IMR-90 (cell line): ENCODE measurements around the gene KCNT1. TPM values are rescaled to one million over a fixed set of nuclear protein-coding genes. Genes with fewer than 3 reads are reported as not detected.

ENCODE experiments used
- ATAC-seq: fragments of 200-7000 bp; cut with Tn5 transposase; 2 replicates; pipeline ENCODE4 v1.9.1; 2020; ENCODE audit warnings: low read depth, mild to moderate bottlenecking, moderate library complexity
- BruUV-seq: library from RNA; stranded (reverse); fragments of 400-500 nt; replicated peaks from 2 replicates; lab custom pipeline; 2021; lab: Mats Ljungman, UMichigan
- CTCF ChIA-PET: fragments of 300-600 bp; formaldehyde crosslinking; extraction: SDS; loops from one replicate; lab custom pipeline; 2021; ENCODE audit warnings: antibody characterized with exemption; lab: Yijun Ruan, JAX
- POLR2A ChIA-PET: fragments of 300-600 bp; sonication (Branson Sonifier 250); formaldehyde crosslinking; loops from one replicate; lab custom pipeline; 2022; ENCODE audit warnings: antibody characterized with exemption; ENCODE audit not compliant: unreplicated experiment; lab: Charles Lee
- DNase-seq: peaks from one replicate; pipeline ENCODE4 v3.0.0; 2013
- H2AFZ ChIP-seq: replicated peaks from 2 replicates; pipeline ENCODE3; 2013; ENCODE audit warnings: low read length, mild to moderate bottlenecking; ENCODE audit not compliant: poor library complexity
- H2AK5ac ChIP-seq: 2 replicates; pipeline ENCODE4 v1.6.1; 2013; ENCODE audit warnings: low read depth, low read length, inconsistent platforms
- H2AK9ac ChIP-seq: replicated peaks from 2 replicates; pipeline ENCODE3; 2013; ENCODE audit warnings: mild to moderate bottlenecking, low read depth, low read length, moderate library complexity; ENCODE audit not compliant: poor library complexity
- H2BK120ac ChIP-seq: 2 replicates; pipeline ENCODE4 v1.6.1; 2013; ENCODE audit warnings: low read depth, low read length, inconsistent platforms
- H2BK15ac ChIP-seq: 3 replicates; pipeline ENCODE4 v1.6.1; 2013; ENCODE audit warnings: low read depth, low read length, inconsistent platforms
- H2BK20ac ChIP-seq: 2 replicates; pipeline ENCODE4 v1.6.1; 2013; ENCODE audit warnings: low read depth, mild to moderate bottlenecking, inconsistent platforms, low read length, moderate library complexity
- H2BK5ac ChIP-seq: 2 replicates; pipeline ENCODE4 v1.6.1; 2013; ENCODE audit warnings: mild to moderate bottlenecking, low read depth, low read length, inconsistent platforms; ENCODE audit not compliant: poor library complexity, severe bottlenecking
- H3K14ac ChIP-seq: replicated peaks from 2 replicates; pipeline ENCODE4 v1.6.1; 2013; ENCODE audit warnings: low read depth, low read length, inconsistent platforms
- H3K18ac ChIP-seq: 2 replicates; pipeline ENCODE4 v1.6.1; 2013; ENCODE audit warnings: low read depth, low read length, control low read depth
- H3K23ac ChIP-seq: 2 replicates; pipeline ENCODE4 v1.6.1; 2013; ENCODE audit warnings: low read depth, low read length, inconsistent platforms
- H3K27ac ChIP-seq: 2 replicates; pipeline ENCODE4 v1.5.1; 2013; ENCODE audit warnings: mild to moderate bottlenecking, control low read depth, low read length; ENCODE audit not compliant: insufficient read depth
- H3K27me3 ChIP-seq: 2 replicates; pipeline ENCODE4 v1.6.1; 2013; ENCODE audit warnings: low read length; ENCODE audit not compliant: control insufficient read depth, insufficient read depth
- H3K36me3 ChIP-seq: 2 replicates; pipeline ENCODE4 v1.6.1; 2013; ENCODE audit warnings: low read length, mixed read lengths; ENCODE audit not compliant: control insufficient read depth, insufficient read depth
- H3K4ac ChIP-seq: 2 replicates; pipeline ENCODE4 v1.6.1; 2013; ENCODE audit warnings: low read depth, low read length, inconsistent platforms
- H3K4me1 ChIP-seq: 2 replicates; pipeline ENCODE4 v1.6.1; 2013; ENCODE audit warnings: low read length, mixed read lengths; ENCODE audit not compliant: control insufficient read depth, insufficient read depth
- H3K4me2 ChIP-seq: 2 replicates; pipeline ENCODE4 v1.6.1; 2013; ENCODE audit warnings: low read depth, mild to moderate bottlenecking, control low read depth, low read length, moderate library complexity
- H3K4me3 ChIP-seq: 2 replicates; pipeline ENCODE4 v1.5.1; 2013; ENCODE audit warnings: low read depth, mild to moderate bottlenecking, control low read depth, low read length, moderate library complexity; ENCODE audit not compliant: insufficient read depth
- H3K56ac ChIP-seq: 2 replicates; pipeline ENCODE4 v1.6.1; 2013; ENCODE audit warnings: low read length, inconsistent platforms; ENCODE audit not compliant: insufficient read depth; ENCODE audit errors: extremely low read depth
- H3K79me1 ChIP-seq, 2 experiments: 2 replicates each; pipeline ENCODE4 v1.6.1; 2013; ENCODE audit warnings: low read length in 2 of 2, inconsistent platforms in 1 of 2, low read depth in 1 of 2
- H3K9ac ChIP-seq: 2 replicates; pipeline ENCODE4 v1.6.1; 2013; ENCODE audit warnings: low read depth, low read length, control low read depth
- H3K9me1 ChIP-seq: 2 replicates; pipeline ENCODE4 v1.6.1; 2013; ENCODE audit warnings: low read length, inconsistent platforms; ENCODE audit not compliant: insufficient read depth
- H3K9me3 ChIP-seq: 2 replicates; pipeline ENCODE4 v1.6.1; 2013; ENCODE audit warnings: low read length; ENCODE audit not compliant: control insufficient read depth, insufficient read depth
- H4K20me1 ChIP-seq: 2 replicates; pipeline ENCODE4 v1.6.1; 2013; ENCODE audit warnings: low read length, inconsistent platforms; ENCODE audit not compliant: insufficient read depth
- H4K5ac ChIP-seq: 2 replicates; pipeline ENCODE4 v1.6.1; 2013; ENCODE audit warnings: mild to moderate bottlenecking, low read depth, low read length, control low read depth
- H4K8ac ChIP-seq, 2 experiments: 2 replicates each; pipeline ENCODE4 v1.6.1; 2013; ENCODE audit warnings: low read depth in 2 of 2, low read length in 2 of 2, control low read depth in 1 of 2, inconsistent platforms in 1 of 2
- H4K91ac ChIP-seq: 2 replicates; pipeline ENCODE4 v1.6.1; 2013; ENCODE audit warnings: low read depth, low read length, inconsistent platforms; ENCODE audit not compliant: insufficient read depth
- CEBPB ChIP-seq: IDR thresholded peaks from 2 replicates; pipeline ENCODE4 v1.6.1; 2012; ENCODE audit warnings: low read depth, low read length, improper control_type of control experiment
- CHD1 ChIP-seq: IDR thresholded peaks from 2 replicates; pipeline ENCODE4 v1.6.1; 2012; ENCODE audit warnings: low read depth, low read length, improper control_type of control experiment
- ELK1 ChIP-seq: fragments of 150-350 bp; IDR thresholded peaks from 2 replicates; pipeline ENCODE4 v1.6.1; 2016; ENCODE audit warnings: low read depth, mild to moderate bottlenecking, low read length, moderate library complexity, borderline replicate concordance
- FOS ChIP-seq: fragments of 150-350 bp; IDR thresholded peaks from 2 replicates; pipeline ENCODE4 v1.6.1; 2016; ENCODE audit warnings: low read depth, low read length
- MAFK ChIP-seq: IDR thresholded peaks from 2 replicates; pipeline ENCODE4 v1.6.1; 2012; ENCODE audit warnings: low read depth, low read length, improper control_type of control experiment
- NFE2L2 ChIP-seq: fragments of 150-350 bp; IDR thresholded peaks from 2 replicates; pipeline ENCODE4 v1.6.1; 2016; ENCODE audit warnings: low read depth, mild to moderate bottlenecking, low read length
- POLR2A ChIP-seq: IDR thresholded peaks from 2 replicates; pipeline ENCODE4 v1.6.1; 2012; ENCODE audit warnings: mild to moderate bottlenecking, low read depth, low read length
- RAD21 ChIP-seq: IDR thresholded peaks from 2 replicates; pipeline ENCODE4 v1.6.1; 2012; ENCODE audit warnings: low read length, improper control_type of control experiment
- RFX5 ChIP-seq: IDR thresholded peaks from 2 replicates; pipeline ENCODE4 v1.8.0; 2012; ENCODE audit warnings: low read depth, mild to moderate bottlenecking, low read length, moderate library complexity
- SMC3 ChIP-seq: fragments of 150-350 bp; IDR thresholded peaks from 2 replicates; pipeline ENCODE4 v1.6.1; 2016; ENCODE audit warnings: low read depth, mild to moderate bottlenecking, antibody characterized with exemption, low read length, moderate library complexity
- WGBS, 2 experiments: methylation state at CpG; one replicate each; pipeline versions ENCODE4 v1.1.5 to v1.1.7; 2013; ENCODE audit warnings: missing lambda C conversion rate in 2 of 2; ENCODE audit not compliant: insufficient read length in 1 of 2; ENCODE audit errors: extremely low coverage in 2 of 2; 5-methylcytosine and 5-hydroxymethylcytosine counted together
- dilution Hi-C: fragments of 300-500 bp; cut with HindIII; formaldehyde crosslinking; loops from one replicate; pipeline ENCODE4 v1.14.3; 2018; ENCODE audit warnings: low sequenced_read_pairs; ENCODE audit not compliant: unreplicated experiment
- in situ Hi-C: fragments of 300-500 bp; cut with MboI; formaldehyde crosslinking; loops from 3 replicates; pipeline ENCODE4 v1.14.3; 2019; ENCODE audit warnings: low sequenced_read_pairs, inconsistent platforms, mixed read lengths
- intact Hi-C: fragments of 100-400 bp; cut with micrococcal nuclease; formaldehyde crosslinking; loops from 2 replicates; pipeline ENCODE4 v1.10.0; 2022
- polyA plus RNA-seq, 3 experiments: library from polyadenylated mRNA; depleted of rRNA; stranded (reverse); fragments of >200 nt; gene quantifications; 2 replicates each; pipeline ENCODE4 v1.2.3, GENCODE V29; 2012; ENCODE audit warnings: low replicate concordance in 1 of 3
- total RNA-seq: library from RNA; depleted of rRNA; stranded (reverse); fragments of >200 nt; gene quantifications from 2 replicates; pipeline ENCODE4 v1.2.3, GENCODE V29; 2012
- TF ChIP-seq, protein P1 (sequence below): fragments of 150-350 bp; IDR thresholded peaks from 2 replicates; pipeline ENCODE4 v1.6.1; 2017; ENCODE audit warnings: mild to moderate bottlenecking, antibody characterized with exemption, low read length, low read depth
- TF ChIP-seq, protein P2 (sequence below): conservative IDR thresholded peaks from 2 replicates; pipeline ENCODE4 v1.5.1; 2012; ENCODE audit warnings: mild to moderate bottlenecking, low read depth, low read length, improper control_type of control experiment

Gene KCNT1
- total and polyA plus RNA-seq, 2 of the 4 experiments (the other 2 are of a cell fraction), result not detected

DNA sequence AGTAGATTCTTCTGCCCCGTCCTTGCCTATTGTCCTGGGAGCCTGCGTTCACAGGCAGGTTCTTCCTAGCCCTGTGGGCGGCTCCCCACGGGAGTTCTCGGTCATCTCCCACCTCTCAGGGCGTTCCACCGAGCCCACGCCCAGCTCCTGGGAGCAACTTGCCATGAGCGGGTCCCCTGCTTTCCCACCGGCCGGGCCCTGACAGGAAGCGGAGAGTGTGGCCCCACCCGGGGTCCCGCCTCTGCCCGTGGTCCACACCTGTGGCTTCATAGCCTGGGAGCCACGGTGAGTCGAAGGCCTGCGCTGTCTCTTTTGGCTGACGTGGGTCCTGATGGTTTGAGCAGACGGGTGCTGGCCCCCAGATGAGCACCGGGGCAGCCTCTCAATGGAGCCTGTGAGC lies 43.2 kb downstream of the KCNT1 start:
- H3K23ac ChIP-seq, result no peak overlapping the region
- H2AK5ac ChIP-seq, result no peak overlapping the region
- H2AFZ ChIP-seq, result no peak overlapping the region
- H3K27ac ChIP-seq, result no peak overlapping the region
- BruUV-seq, result no TSS peak
- peaks cover 14% of the 10 kb centered on the region; the same call in 1 of the 2 replicates for H3K27me3 ChIP-seq
- no peak overlapping the region for H3K9ac ChIP-seq
- DNase-seq, result no peak
- H3K4ac ChIP-seq, result no peak overlapping the region
- no peak overlapping the region for H3K18ac ChIP-seq
- no peak overlapping the region for H4K91ac ChIP-seq
- no peaks in the 10 kb centered on the region for H3K79me1 ChIP-seq
- H3K4me3 ChIP-seq, result no peak overlapping the region
- intact Hi-C loops, result no loop called here
- H2BK5ac ChIP-seq, result no peak overlapping the region
- no peak overlapping the region for H3K14ac ChIP-seq
- TF ChIP-seq, protein P1, sequence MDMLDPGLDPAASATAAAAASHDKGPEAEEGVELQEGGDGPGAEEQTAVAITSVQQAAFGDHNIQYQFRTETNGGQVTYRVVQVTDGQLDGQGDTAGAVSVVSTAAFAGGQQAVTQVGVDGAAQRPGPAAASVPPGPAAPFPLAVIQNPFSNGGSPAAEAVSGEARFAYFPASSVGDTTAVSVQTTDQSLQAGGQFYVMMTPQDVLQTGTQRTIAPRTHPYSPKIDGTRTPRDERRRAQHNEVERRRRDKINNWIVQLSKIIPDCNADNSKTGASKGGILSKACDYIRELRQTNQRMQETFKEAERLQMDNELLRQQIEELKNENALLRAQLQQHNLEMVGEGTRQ, result no peak
- no peak for TF ChIP-seq MAFK
- no peak for TF ChIP-seq CEBPB
- TF ChIP-seq NFE2L2, result no peak
- no peak for TF ChIP-seq RAD21
- no peak for TF ChIP-seq FOS
- no peak for TF ChIP-seq RFX5
- TF ChIP-seq SMC3, result no peak
- TF ChIP-seq ELK1, result no peak
- TF ChIP-seq CHD1, result no peak
- TF ChIP-seq POLR2A, result no peak
- TF ChIP-seq, protein P2, sequence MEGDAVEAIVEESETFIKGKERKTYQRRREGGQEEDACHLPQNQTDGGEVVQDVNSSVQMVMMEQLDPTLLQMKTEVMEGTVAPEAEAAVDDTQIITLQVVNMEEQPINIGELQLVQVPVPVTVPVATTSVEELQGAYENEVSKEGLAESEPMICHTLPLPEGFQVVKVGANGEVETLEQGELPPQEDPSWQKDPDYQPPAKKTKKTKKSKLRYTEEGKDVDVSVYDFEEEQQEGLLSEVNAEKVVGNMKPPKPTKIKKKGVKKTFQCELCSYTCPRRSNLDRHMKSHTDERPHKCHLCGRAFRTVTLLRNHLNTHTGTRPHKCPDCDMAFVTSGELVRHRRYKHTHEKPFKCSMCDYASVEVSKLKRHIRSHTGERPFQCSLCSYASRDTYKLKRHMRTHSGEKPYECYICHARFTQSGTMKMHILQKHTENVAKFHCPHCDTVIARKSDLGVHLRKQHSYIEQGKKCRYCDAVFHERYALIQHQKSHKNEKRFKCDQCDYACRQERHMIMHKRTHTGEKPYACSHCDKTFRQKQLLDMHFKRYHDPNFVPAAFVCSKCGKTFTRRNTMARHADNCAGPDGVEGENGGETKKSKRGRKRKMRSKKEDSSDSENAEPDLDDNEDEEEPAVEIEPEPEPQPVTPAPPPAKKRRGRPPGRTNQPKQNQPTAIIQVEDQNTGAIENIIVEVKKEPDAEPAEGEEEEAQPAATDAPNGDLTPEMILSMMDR, result no peak
- H3K4me1 ChIP-seq, result no peaks in the 10 kb centered on the region
- 83% methylated on average over 10 of the region's 21 CpGs; no CpG with 5 or more reads in 1 of the 2 experiments for WGBS, 2 experiments
- H3K9me1 ChIP-seq, result no peaks in the 10 kb centered on the region
- no peak overlapping the region for H4K5ac ChIP-seq
- H3K56ac ChIP-seq, result no peak overlapping the region
- in situ Hi-C loops, result no loop called here
- H2BK15ac ChIP-seq, result no peak overlapping the region
- H2AK9ac ChIP-seq, result no peak overlapping the region
- ATAC-seq, result no peak
- ChIA-PET CTCF (no interaction called here), POLR2A (no interaction called here)
- H3K36me3 ChIP-seq, result no peaks in the 10 kb centered on the region
- dilution Hi-C loops, result no loop called here
- no peak overlapping the region for H3K4me2 ChIP-seq
- no peaks in the 10 kb centered on the region for H3K9me3 ChIP-seq
- H2BK120ac ChIP-seq, result no peak overlapping the region
- H2BK20ac ChIP-seq, result no peak overlapping the region
- no peaks in the 10 kb centered on the region for H4K20me1 ChIP-seq
- no peak overlapping the region for H4K8ac ChIP-seq
